ENCODE measurements around the gene OR2T3.
"Not testable (repeated sequence)": the region's sequence is repeated elsewhere in the genome, so short reads cannot be mapped to it uniquely, and the experiment has no call there.

DNA sequence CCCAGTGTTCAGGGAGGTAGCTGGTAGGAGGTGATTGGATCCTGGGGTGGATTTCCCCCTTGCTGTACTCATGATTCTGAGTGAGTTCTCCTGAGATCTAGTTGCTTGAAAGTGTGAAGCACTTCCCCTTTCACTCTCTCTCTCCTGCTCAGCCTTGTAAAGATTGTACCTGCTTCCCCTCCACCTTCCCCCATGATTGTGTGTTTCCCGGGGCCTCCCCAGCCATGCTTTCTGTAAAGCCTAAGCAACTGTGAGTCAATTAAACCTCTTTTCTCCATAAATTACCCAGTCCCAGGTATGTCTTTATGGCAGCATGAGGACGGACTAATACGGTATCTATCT, 45.0 kb upstream of the OR2T3 start:
- not testable (repeated sequence) for TF ChIP-seq CTCF (conservative IDR thresholded peaks at IDR 0.05; ENCODE audit: low read depth, low read length); RFX5 (IDR thresholded peaks at IDR 0.05; ENCODE audit: low read depth, low read length); CEBPB (IDR thresholded peaks at IDR 0.05; ENCODE audit: low read depth, low read length); POLR2A (IDR thresholded peaks at IDR 0.05; ENCODE audit: low read depth, low read length); SMC3 (IDR thresholded peaks at IDR 0.05; ENCODE audit: low read depth, low read length); MXI1 (IDR thresholded peaks at IDR 0.05; ENCODE audit: borderline replicate concordance, low read depth, low read length); ELK1 (IDR thresholded peaks at IDR 0.05; ENCODE audit: borderline replicate concordance, low read depth, low read length); CHD1 (IDR thresholded peaks at IDR 0.05; ENCODE audit: low read depth, low read length); MAZ (IDR thresholded peaks at IDR 0.05; ENCODE audit: borderline replicate concordance, low read depth, low read length); MAFK (IDR thresholded peaks at IDR 0.05; ENCODE audit: low read depth, low read length); RAD21 (IDR thresholded peaks at IDR 0.05; ENCODE audit: low read length); FOS (IDR thresholded peaks at IDR 0.05; ENCODE audit: low read depth, low read length); RCOR1 (IDR thresholded peaks at IDR 0.05; ENCODE audit: insufficient replicate concordance, low read length)
- TF ChIP-seq, protein P1, sequence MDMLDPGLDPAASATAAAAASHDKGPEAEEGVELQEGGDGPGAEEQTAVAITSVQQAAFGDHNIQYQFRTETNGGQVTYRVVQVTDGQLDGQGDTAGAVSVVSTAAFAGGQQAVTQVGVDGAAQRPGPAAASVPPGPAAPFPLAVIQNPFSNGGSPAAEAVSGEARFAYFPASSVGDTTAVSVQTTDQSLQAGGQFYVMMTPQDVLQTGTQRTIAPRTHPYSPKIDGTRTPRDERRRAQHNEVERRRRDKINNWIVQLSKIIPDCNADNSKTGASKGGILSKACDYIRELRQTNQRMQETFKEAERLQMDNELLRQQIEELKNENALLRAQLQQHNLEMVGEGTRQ (IDR thresholded peaks at IDR 0.05; ENCODE audit: low read depth, low read length) = not testable (repeated sequence)
